Karpas-422 (cell line): ENCODE measurements around the gene CLDN14. TPM values are rescaled to one million over a fixed set of nuclear protein-coding genes. Genes with fewer than 3 reads are reported as not detected.

ENCODE experiments used
- DNase-seq: peaks from one replicate; pipeline ENCODE4 v3.0.0-alpha.2; 2015
- H2AFZ ChIP-seq: fragments of 200-600 bp; sonication (generic); 2 replicates; pipeline ENCODE4 v1.6.1; 2014; ENCODE audit warnings: antibody characterized with exemption, low read length, mixed read lengths
- H3K27ac ChIP-seq: fragments of 200-600 bp; sonication (generic); 2 replicates; pipeline ENCODE4 v1.5.1; 2014; ENCODE audit warnings: mild to moderate bottlenecking, low read length, moderate library complexity
- H3K27me3 ChIP-seq: fragments of 200-600 bp; sonication (generic); 2 replicates; pipeline ENCODE4 v1.6.1; 2014; ENCODE audit warnings: low read length, mixed read lengths
- H3K36me3 ChIP-seq: fragments of 200-600 bp; sonication (generic); 2 replicates; pipeline ENCODE4 v1.6.1; 2014; ENCODE audit warnings: low read length, mixed read lengths; ENCODE audit not compliant: insufficient read depth
- H3K4me1 ChIP-seq: fragments of 200-600 bp; sonication (generic); 2 replicates; pipeline ENCODE4 v1.6.1; 2014; ENCODE audit warnings: mild to moderate bottlenecking, low read length, mixed read lengths
- H3K4me2 ChIP-seq: fragments of 200-600 bp; sonication (generic); 2 replicates; pipeline ENCODE4 v1.6.1; 2014; ENCODE audit warnings: low read length, low read depth, mild to moderate bottlenecking; ENCODE audit not compliant: poor library complexity, severe bottlenecking
- H3K4me3 ChIP-seq: fragments of 200-600 bp; sonication (generic); 2 replicates; pipeline ENCODE4 v1.5.1; 2014; ENCODE audit warnings: mild to moderate bottlenecking, antibody characterized with exemption, low read length, mixed read lengths
- H3K79me2 ChIP-seq: fragments of 200-600 bp; sonication (generic); 2 replicates; pipeline ENCODE4 v1.6.1; 2014; ENCODE audit warnings: mild to moderate bottlenecking, low read length, mixed read lengths
- H3K9ac ChIP-seq: fragments of 200-600 bp; sonication (generic); 2 replicates; pipeline ENCODE4 v1.6.0; 2014; ENCODE audit warnings: low read length
- H3K9me2 ChIP-seq: fragments of 200-600 bp; sonication (generic), shearing (Covaris generic); replicated peaks from 2 replicates; pipeline ENCODE4 v1.6.0; 2014; ENCODE audit warnings: mild to moderate bottlenecking, low read length, moderate library complexity; ENCODE audit not compliant: insufficient read depth
- H3K9me3 ChIP-seq: fragments of 300-700, 200-600 bp; sonication (generic); 2 replicates; pipeline ENCODE4 v1.6.1; 2014; ENCODE audit warnings: low read length, mixed read lengths
- H4K20me1 ChIP-seq: fragments of 200-600 bp; sonication (generic); 2 replicates; pipeline ENCODE4 v1.6.1; 2014; ENCODE audit warnings: mild to moderate bottlenecking, antibody characterized with exemption, low read length, low read depth; ENCODE audit not compliant: insufficient read depth
- total RNA-seq: library from RNA; depleted of rRNA; stranded (reverse); fragments of >200 nt; shearing (Covaris generic); gene quantifications from 2 replicates; pipeline ENCODE4 v1.2.3, GENCODE V29; 2014; ENCODE audit warnings: low replicate concordance

The CLDN14 gene
- total RNA-seq, 1 experiment from 2014 or later: not detected

DNA sequence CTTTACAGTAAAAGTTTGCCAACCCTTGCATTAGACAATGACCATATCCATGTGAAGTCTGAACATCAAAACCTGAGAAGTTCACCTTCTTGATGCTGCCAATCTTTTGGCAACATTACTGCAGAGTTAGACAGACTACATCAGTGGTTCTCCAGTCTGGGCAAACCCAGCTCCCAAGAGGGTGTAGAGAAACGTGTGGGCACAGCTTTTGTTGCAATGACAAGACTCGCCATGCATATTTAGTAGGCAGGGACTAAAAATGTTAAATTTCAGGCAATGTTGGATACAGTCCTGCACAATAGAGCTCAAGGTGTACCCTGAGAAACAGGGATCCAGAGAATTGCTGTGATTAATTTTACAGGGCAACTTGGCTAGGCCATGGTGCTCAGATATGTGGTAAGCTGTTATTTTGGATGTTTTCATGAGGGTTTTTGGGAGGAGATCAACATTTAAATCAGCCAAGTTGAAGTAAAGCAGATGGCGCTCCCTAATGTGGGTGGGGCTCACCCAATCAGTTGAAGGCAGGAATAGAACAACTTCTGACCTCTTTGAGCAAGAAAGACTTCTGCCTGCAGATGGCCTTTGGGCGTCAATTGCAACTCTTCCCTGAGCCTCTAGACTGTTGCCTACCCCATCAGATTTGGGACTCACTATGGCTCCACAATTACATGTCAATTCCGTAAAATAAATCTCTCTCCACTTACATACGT is 37.6 kb upstream of the CLDN14 start:
- peak; percentile 23 for DNase-seq
- peaks cover 4% of the 10 kb centered on the region; the same call in 1 of the 2 replicates for H3K27me3 ChIP-seq
- no peaks in the 10 kb centered on the region for H3K79me2 ChIP-seq
- H3K36me3 ChIP-seq: no peaks in the 10 kb centered on the region
- no peak overlapping the region for H3K4me2 ChIP-seq
- H4K20me1 ChIP-seq: no peaks in the 10 kb centered on the region
- peaks cover 28% of the 10 kb centered on the region for H3K4me1 ChIP-seq
- no peak overlapping the region for H3K27ac ChIP-seq
- no peaks in the 10 kb centered on the region for H3K9me2 ChIP-seq
- no peak overlapping the region for H2AFZ ChIP-seq
- no peaks in the 10 kb centered on the region for H3K9me3 ChIP-seq
- H3K9ac ChIP-seq: no peak overlapping the region
- no peak overlapping the region for H3K4me3 ChIP-seq

DNA sequence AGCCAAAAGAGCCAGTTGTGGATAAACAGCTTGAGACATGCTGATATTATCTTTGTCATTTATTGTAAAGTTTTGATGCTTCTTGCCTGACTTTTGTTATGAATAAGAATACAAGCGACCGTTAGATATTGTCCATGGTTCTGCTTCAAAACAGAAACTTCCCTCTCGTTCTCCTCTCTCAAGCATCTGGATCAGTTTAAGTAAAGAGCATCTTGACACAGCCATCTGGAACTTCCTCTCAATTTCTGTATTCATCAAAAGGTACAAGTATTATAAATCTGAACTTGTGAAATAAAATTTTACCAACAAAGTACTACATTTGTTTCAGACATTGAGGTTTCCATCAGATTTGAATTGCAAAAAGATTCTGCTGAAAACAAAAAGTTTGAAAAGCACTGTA is 36.4 kb upstream of the CLDN14 start:
- no peak overlapping the region for H3K4me3 ChIP-seq
- no peak overlapping the region for H3K27ac ChIP-seq
- H4K20me1 ChIP-seq: no peaks in the 10 kb centered on the region
- no peak overlapping the region for H2AFZ ChIP-seq
- no peaks in the 10 kb centered on the region for H3K9me3 ChIP-seq
- H3K4me2 ChIP-seq: no peak overlapping the region
- H3K79me2 ChIP-seq: no peaks in the 10 kb centered on the region
- H3K9me2 ChIP-seq: no peaks in the 10 kb centered on the region
- H3K36me3 ChIP-seq: no peaks in the 10 kb centered on the region
- peak; percentile 38 for DNase-seq
- H3K27me3 ChIP-seq: peaks cover 4% of the 10 kb centered on the region; the same call in 1 of the 2 replicates
- no peak overlapping the region for H3K9ac ChIP-seq
- peaks cover 31% of the 10 kb centered on the region for H3K4me1 ChIP-seq

- Histone ChIP-seq H3K9me3 (no peaks in the 10 kb centered on the region), H3K4me3 (no peak overlapping the region)
Observed at GRCh38 chr21:36513430-36513829, 33.5 kb upstream of the CLDN14 start.

GRCh38 chr21:36512971-36513370 is 33.0 kb upstream of the CLDN14 start:
- H3K4me2 ChIP-seq: peak overlapping the region; percentile 33

More at GRCh38 chr21:36513430-36513829, 33.5 kb upstream of the CLDN14 start:
- Histone ChIP-seq H3K9ac (no peak overlapping the region), H3K9me2 (no peaks in the 10 kb centered on the region), H3K4me1 (peaks cover 31% of the 10 kb centered on the region), H2AFZ (no peak overlapping the region), H3K36me3 (no peaks in the 10 kb centered on the region), H3K79me2 (no peaks in the 10 kb centered on the region), H4K20me1 (no peaks in the 10 kb centered on the region), H3K27me3 (peaks cover 4% of the 10 kb centered on the region; the same call in 1 of the 2 replicates), H3K4me2 (peak overlapping the region; percentile 33), H3K27ac (no peak overlapping the region)
- peak; percentile 70 for DNase-seq

DNA sequence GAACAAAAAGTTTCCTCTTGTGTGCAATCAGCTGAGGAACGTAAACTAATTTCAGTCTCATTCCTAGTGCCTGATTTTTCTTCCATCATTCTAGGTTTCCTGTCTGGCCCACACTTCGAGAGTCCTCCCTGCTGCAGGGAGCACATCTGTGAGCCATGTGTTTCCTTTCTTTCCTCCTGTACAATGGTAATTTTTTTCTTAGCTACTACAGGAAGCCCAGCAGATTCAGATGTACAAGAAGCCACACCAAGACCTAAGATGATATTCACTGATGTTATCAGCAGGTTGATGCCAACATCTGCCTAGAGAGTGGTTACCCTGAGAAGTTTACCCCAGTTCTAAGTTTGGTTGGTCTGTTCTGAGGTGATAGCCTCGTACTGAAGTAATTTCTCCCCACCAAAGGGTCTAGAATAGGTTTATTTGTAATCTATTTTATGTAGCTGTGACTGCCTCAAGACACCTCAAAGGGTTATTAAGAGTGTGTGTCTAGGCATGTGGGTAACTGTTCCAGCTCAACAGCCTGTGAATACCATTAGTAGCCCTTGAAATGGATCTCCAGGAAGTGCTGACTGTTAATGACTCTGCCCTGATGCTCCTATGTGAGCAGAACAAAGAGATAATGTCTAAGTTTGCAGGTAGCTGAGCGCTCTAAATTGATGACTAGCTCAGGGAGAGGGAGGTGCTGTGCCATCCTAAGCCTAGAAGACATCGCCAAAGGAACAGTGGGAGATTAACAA is 31.7 kb upstream of the CLDN14 start:
- H3K4me3 ChIP-seq: no peak overlapping the region
- H3K36me3 ChIP-seq: no peaks in the 10 kb centered on the region
- H3K79me2 ChIP-seq: no peaks in the 10 kb centered on the region
- peaks cover 31% of the 10 kb centered on the region for H3K4me1 ChIP-seq
- no peaks in the 10 kb centered on the region for H3K9me3 ChIP-seq
- no peaks in the 10 kb centered on the region for H4K20me1 ChIP-seq
- H3K4me2 ChIP-seq: no peak overlapping the region
- H3K9ac ChIP-seq: no peak overlapping the region
- no peaks in the 10 kb centered on the region for H3K9me2 ChIP-seq
- no peaks in the 10 kb centered on the region for H3K27me3 ChIP-seq
- no peak overlapping the region for H2AFZ ChIP-seq
- H3K27ac ChIP-seq: no peak overlapping the region
- DNase-seq: peak; percentile 35

More at GRCh38 chr21:36512971-36513370, 33.0 kb upstream of the CLDN14 start:
- peaks cover 4% of the 10 kb centered on the region; the same call in 1 of the 2 replicates for H3K27me3 ChIP-seq
- H3K9me2 ChIP-seq: no peaks in the 10 kb centered on the region
- no peaks in the 10 kb centered on the region for H3K79me2 ChIP-seq
- peaks cover 31% of the 10 kb centered on the region for H3K4me1 ChIP-seq
- H3K4me3 ChIP-seq: no peak overlapping the region
- no peaks in the 10 kb centered on the region for H3K36me3 ChIP-seq
- no peaks in the 10 kb centered on the region for H4K20me1 ChIP-seq
- DNase-seq: peak; percentile 29
- H2AFZ ChIP-seq: no peak overlapping the region
- H3K9ac ChIP-seq: no peak overlapping the region
- no peak overlapping the region for H3K27ac ChIP-seq
- no peaks in the 10 kb centered on the region for H3K9me3 ChIP-seq

DNA sequence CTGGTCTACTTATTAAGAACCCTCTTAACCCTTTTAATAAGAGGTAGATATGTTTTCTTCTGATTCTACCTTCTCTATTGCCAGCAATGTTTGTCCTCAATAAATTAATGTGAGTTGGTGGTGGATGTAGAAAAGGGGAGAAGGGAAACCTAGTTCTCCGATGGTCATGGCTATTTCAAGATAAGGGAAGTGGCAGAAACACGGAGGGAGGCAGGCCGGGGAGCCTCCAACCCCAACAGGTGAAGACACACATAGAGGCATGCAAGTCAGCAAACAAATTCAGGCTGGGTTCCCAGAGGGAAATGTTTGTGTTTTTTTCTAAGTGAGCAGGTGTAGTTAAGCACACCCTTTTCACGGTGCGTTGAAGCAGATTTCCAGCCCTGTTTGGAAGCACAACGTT is 31.0 kb upstream of the CLDN14 start:
- Histone ChIP-seq H3K9me3 (no peaks in the 10 kb centered on the region), H3K4me2 (no peak overlapping the region), H4K20me1 (no peaks in the 10 kb centered on the region), H3K9me2 (no peaks in the 10 kb centered on the region), H3K4me3 (no peak overlapping the region), H3K36me3 (no peaks in the 10 kb centered on the region), H3K79me2 (no peaks in the 10 kb centered on the region), H2AFZ (no peak overlapping the region), H3K9ac (no peak overlapping the region), H3K4me1 (peaks cover 25% of the 10 kb centered on the region), H3K27ac (no peak overlapping the region), H3K27me3 (no peaks in the 10 kb centered on the region)
- DNase-seq: peak; percentile 40

GRCh38 chr21:36509973-36510664 is 30.2 kb upstream of the CLDN14 start:
- Histone ChIP-seq H3K36me3 (no peaks in the 10 kb centered on the region), H4K20me1 (no peaks in the 10 kb centered on the region), H3K4me1 (peaks cover 20% of the 10 kb centered on the region), H3K9me3 (no peaks in the 10 kb centered on the region), H3K79me2 (no peaks in the 10 kb centered on the region), H2AFZ (no peak overlapping the region), H3K9me2 (no peaks in the 10 kb centered on the region), H3K27ac (no peak overlapping the region), H3K4me3 (no peak overlapping the region), H3K27me3 (no peaks in the 10 kb centered on the region), H3K9ac (no peak overlapping the region), H3K4me2 (no peak overlapping the region)
- peak; percentile 29 for DNase-seq

DNA sequence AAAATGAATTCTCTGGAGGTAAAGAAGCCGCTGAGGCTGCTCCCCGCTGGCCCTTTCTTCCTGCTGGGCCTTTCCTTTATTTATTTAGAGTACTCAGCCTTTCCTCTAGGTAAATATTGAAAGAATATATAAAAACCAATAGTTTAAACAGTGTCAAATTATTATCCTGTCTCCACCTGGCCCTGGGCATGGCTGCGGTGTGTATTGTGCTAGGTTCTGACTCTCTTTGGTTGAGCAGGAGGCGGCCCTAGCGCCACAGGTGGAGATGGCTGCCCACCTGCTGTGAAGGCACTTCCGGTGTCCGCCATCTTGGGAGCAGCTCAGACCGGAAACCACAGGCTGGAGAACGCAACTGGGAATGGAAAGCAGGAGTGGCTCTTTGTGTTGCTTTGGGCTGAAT is 29.0 kb upstream of the CLDN14 start:
- Histone ChIP-seq H3K4me3 (no peak overlapping the region), H3K9me2 (no peaks in the 10 kb centered on the region), H3K4me2 (no peak overlapping the region), H2AFZ (no peak overlapping the region), H3K9me3 (no peaks in the 10 kb centered on the region), H3K4me1 (peaks cover 13% of the 10 kb centered on the region), H3K27me3 (no peaks in the 10 kb centered on the region), H3K36me3 (no peaks in the 10 kb centered on the region), H3K79me2 (no peaks in the 10 kb centered on the region), H4K20me1 (no peaks in the 10 kb centered on the region), H3K9ac (no peak overlapping the region), H3K27ac (no peak overlapping the region)
- DNase-seq: no peak
